Liver (tissue), 9 donors: ENCODE results near the gene SFT2D1. TPM values are rescaled to one million over a fixed set of nuclear protein-coding genes. Genes with fewer than 3 reads are reported as not detected.
A peak's percentile ranks its signal among the peaks of the same experiment; 100 is the strongest.
"Not testable (repeated sequence)": the region's sequence is repeated elsewhere in the genome, so short reads cannot be mapped to it uniquely, and the experiment has no call there.

Source experiments
- DNase-seq: peaks from one replicate; pipeline ENCODE4 v3.0.0-alpha.2; 2017; ENCODE audit warnings: low spot score
- H3K27ac ChIP-seq, 2 donors: one replicate each; pipeline ENCODE4 v1.7.0; 2013; ENCODE audit warnings: inconsistent platforms in 2 of 2, low read length in 2 of 2, control low read depth in 1 of 2, low read depth in 1 of 2, mild to moderate bottlenecking in 1 of 2
- H3K27me3 ChIP-seq, 4 donors: one replicate each; pipeline versions ENCODE4 v1.6.1 to v1.7.0; 2013; ENCODE audit warnings: low read length in 3 of 4, inconsistent platforms in 1 of 4, mild to moderate bottlenecking in 1 of 4, moderate library complexity in 1 of 4; ENCODE audit not compliant: control insufficient read depth in 4 of 4, insufficient read depth in 4 of 4
- H3K36me3 ChIP-seq, 4 donors: one replicate each; pipeline versions ENCODE4 v1.6.1 to v1.7.0; 2013; ENCODE audit warnings: low read length in 3 of 4, mild to moderate bottlenecking in 3 of 4, low read depth in 1 of 4, moderate library complexity in 1 of 4; ENCODE audit not compliant: control insufficient read depth in 4 of 4, insufficient read depth in 3 of 4
- H3K4me1 ChIP-seq, 4 donors: one replicate each; pipeline versions ENCODE4 v1.6.1 to v1.7.0; 2013; ENCODE audit warnings: low read length in 3 of 4, mild to moderate bottlenecking in 3 of 4, moderate library complexity in 1 of 4; ENCODE audit not compliant: control insufficient read depth in 4 of 4, insufficient read depth in 4 of 4
- H3K4me3 ChIP-seq, 3 donors: one replicate each; pipeline versions ENCODE4 v1.6.1 to v1.7.0; 2013; ENCODE audit warnings: low read length in 3 of 3, control low read depth in 1 of 3, low read depth in 1 of 3, mild to moderate bottlenecking in 1 of 3
- H3K9ac ChIP-seq, 2 donors: one replicate each; pipeline ENCODE4 v1.7.0; 2013; ENCODE audit warnings: low read length in 2 of 2, mild to moderate bottlenecking in 2 of 2, moderate library complexity in 2 of 2, control low read depth in 1 of 2, low read depth in 1 of 2
- H3K9me3 ChIP-seq, 4 donors: one replicate each; pipeline versions ENCODE4 v1.6.1 to v1.7.0; 2013; ENCODE audit warnings: low read length in 3 of 4; ENCODE audit not compliant: control insufficient read depth in 4 of 4
- FOXA1 ChIP-seq: IDR thresholded peaks from 2 replicates; pipeline ENCODE4 v1.6.1; 2016; ENCODE audit warnings: antibody characterized with exemption
- FOXA2 ChIP-seq: IDR thresholded peaks from 2 replicates; pipeline ENCODE4 v1.6.1; 2016; ENCODE audit warnings: antibody characterized with exemption
- GABPA ChIP-seq, 2 donors: IDR thresholded peaks in 1 of 2; conservative IDR thresholded peaks in 1 of 2; 2 replicates each; pipeline ENCODE4 v1.6.1; 2016; ENCODE audit warnings: antibody characterized with exemption in 2 of 2, mild to moderate bottlenecking in 1 of 2, moderate library complexity in 1 of 2
- HNF4A ChIP-seq, 2 donors: conservative IDR thresholded peaks; 2 replicates each; pipeline ENCODE4 v1.6.1; 2016; ENCODE audit warnings: antibody characterized with exemption in 2 of 2, mild to moderate bottlenecking in 2 of 2
- HNF4G ChIP-seq: IDR thresholded peaks from 2 replicates; pipeline ENCODE4 v1.6.1; 2016; ENCODE audit warnings: antibody characterized with exemption
- JUND ChIP-seq, 2 donors: IDR thresholded peaks; 2 replicates each; pipeline ENCODE4 v1.6.1; 2016; ENCODE audit warnings: antibody characterized with exemption in 2 of 2
- RAD21 ChIP-seq, 2 donors: IDR thresholded peaks; 2 replicates each; pipeline ENCODE4 v1.6.1; 2016; ENCODE audit warnings: antibody characterized with exemption in 2 of 2, mild to moderate bottlenecking in 2 of 2
- RXRA ChIP-seq, 2 donors: IDR thresholded peaks; 2 replicates each; pipeline ENCODE4 v1.6.1; 2017 to 2018; ENCODE audit warnings: antibody characterized with exemption in 2 of 2, mild to moderate bottlenecking in 1 of 2
- SP1 ChIP-seq: IDR thresholded peaks from 2 replicates; pipeline ENCODE4 v1.6.1; 2018; ENCODE audit warnings: antibody characterized with exemption, mild to moderate bottlenecking
- TAF1 ChIP-seq: conservative IDR thresholded peaks from 2 replicates; pipeline ENCODE4 v1.6.1; 2016; ENCODE audit warnings: antibody characterized with exemption, mild to moderate bottlenecking
- YY1 ChIP-seq: IDR thresholded peaks from 2 replicates; pipeline ENCODE4 v1.6.1; 2016; ENCODE audit warnings: antibody characterized with exemption, mild to moderate bottlenecking
- WGBS: extraction: QIAGEN DNeasy Blood & Tissue Kit; methylation state at CpG from one replicate; pipeline ENCODE4 v1.1.7; 2013; 5-methylcytosine and 5-hydroxymethylcytosine counted together
- polyA plus RNA-seq, 2 donors: library from polyadenylated mRNA; stranded (reverse) in 1 of 2; unstranded in 1 of 2; fragments of 200-250 nt in 1 of 2; fragments of >200 nt in 1 of 2; fragmentation: Nextera tagmentation in 1 of 2; extraction: Ambion mirVana in 1 of 2; gene quantifications; one replicate each; pipeline versions ENCODE4 v1.2.1 to v1.2.3, GENCODE V29; 2013 to 2015
- total RNA-seq, 2 donors: library from RNA; depleted of rRNA; stranded (reverse); fragments of >200 nt; gene quantifications; one replicate each; pipeline ENCODE4 v1.2.3, GENCODE V29; 2014
- TF ChIP-seq, protein P1 (sequence below): IDR thresholded peaks from 2 replicates; pipeline ENCODE4 v1.6.1; 2016; ENCODE audit warnings: antibody characterized with exemption
- TF ChIP-seq, protein P2 (sequence below): IDR thresholded peaks from 2 replicates; pipeline ENCODE4 v1.6.1; 2016; ENCODE audit warnings: antibody characterized with exemption, mild to moderate bottlenecking
- TF ChIP-seq, protein P3 (sequence below): fragments of 150-350 bp; IDR thresholded peaks from 2 replicates; pipeline ENCODE4 v1.5.1; 2017; ENCODE audit warnings: improper control_type of control experiment, low read depth, low read length; ENCODE audit not compliant: missing input control
- TF ChIP-seq, protein P4 (sequence below): IDR thresholded peaks from 2 replicates; pipeline ENCODE4 v1.6.1; 2016; ENCODE audit warnings: antibody characterized with exemption
- donor health status: healthy.
- donor health status: healthy.
- donor health status: healthy.
- donor health status: healthy.
- donor health status: healthy.

SFT2D1 gene
- total and polyA plus RNA-seq, 4 donors = 9.5 to 16.6 (median 15.2) TPM

DNA sequence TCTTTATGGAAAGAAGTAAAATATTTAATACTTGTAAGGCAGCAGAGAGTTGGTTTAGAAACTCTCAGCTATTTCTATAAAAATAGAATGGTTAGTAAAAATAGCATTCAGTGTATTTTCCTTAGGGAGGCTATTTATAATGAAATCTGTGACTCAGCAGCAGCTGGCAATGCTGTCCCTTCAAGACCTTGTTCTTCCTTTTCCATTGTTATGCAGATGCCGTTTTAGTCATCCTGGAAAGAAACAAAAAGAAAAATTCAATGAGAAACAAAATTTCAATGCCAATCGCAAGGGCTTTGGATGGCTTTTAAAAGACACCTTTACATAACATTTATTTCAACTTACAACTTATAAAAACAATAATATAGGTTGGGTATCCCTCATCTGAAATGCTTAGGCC lies 22.9 kb upstream of the SFT2D1 start:
- peaks cover 11 to 24% (median 20%) of the 10 kb centered on the region in 4 donors for H3K36me3 ChIP-seq
- H3K9me3 ChIP-seq = no peaks in the 10 kb centered on the region
- no peak overlapping the region for H3K27ac ChIP-seq
- H3K4me3 ChIP-seq = no peak overlapping the region
- H3K27me3 ChIP-seq = no peaks in the 10 kb centered on the region
- DNase-seq = no peak
- peaks cover 12 to 35% (median 24%) of the 10 kb centered on the region in 4 donors for H3K4me1 ChIP-seq
- H3K9ac ChIP-seq = no peak overlapping the region
- WGBS = 72% methylated on average over 2 of the region's 2 CpGs
- TF ChIP-seq GABPA (IDR thresholded peaks at IDR 0.05 in 1 of 2, conservative IDR thresholded peaks at IDR 0.05 in 1 of 2) = no peak

DNA sequence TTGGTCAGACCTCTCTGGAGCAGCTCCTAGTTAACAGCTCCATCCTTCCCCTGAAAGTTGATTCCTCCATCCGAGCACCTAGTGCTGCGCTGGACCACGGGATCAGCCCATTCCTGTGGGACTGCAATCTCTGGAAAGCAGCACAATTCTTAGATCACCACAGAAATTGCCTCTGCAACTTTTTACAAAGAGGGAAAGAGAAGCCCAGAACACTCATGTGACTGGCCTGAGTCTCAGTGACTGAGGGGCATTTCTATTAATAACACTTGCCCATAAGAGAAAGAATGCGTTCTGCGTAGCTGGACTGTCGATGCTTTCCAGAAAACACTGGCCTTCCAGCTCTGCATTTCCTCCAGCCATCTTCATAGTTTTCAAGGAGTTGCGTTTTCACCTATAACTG lies 22.1 kb upstream of the SFT2D1 start:
- TF ChIP-seq FOXA2 = no peak
- TF ChIP-seq RXRA (IDR thresholded peaks at IDR 0.05) = no peak
- TF ChIP-seq TAF1 = no peak
- no peak for TF ChIP-seq RAD21 (IDR thresholded peaks at IDR 0.05)
- no peak for TF ChIP-seq JUND (IDR thresholded peaks at IDR 0.05)
- TF ChIP-seq, protein P1, sequence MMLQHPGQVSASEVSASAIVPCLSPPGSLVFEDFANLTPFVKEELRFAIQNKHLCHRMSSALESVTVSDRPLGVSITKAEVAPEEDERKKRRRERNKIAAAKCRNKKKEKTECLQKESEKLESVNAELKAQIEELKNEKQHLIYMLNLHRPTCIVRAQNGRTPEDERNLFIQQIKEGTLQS = no peak
- no peak for TF ChIP-seq HNF4G
- no peak for TF ChIP-seq FOXA1
- no peak for TF ChIP-seq HNF4A (conservative IDR thresholded peaks at IDR 0.05)
- no peak for TF ChIP-seq SP1
- TF ChIP-seq, protein P2, sequence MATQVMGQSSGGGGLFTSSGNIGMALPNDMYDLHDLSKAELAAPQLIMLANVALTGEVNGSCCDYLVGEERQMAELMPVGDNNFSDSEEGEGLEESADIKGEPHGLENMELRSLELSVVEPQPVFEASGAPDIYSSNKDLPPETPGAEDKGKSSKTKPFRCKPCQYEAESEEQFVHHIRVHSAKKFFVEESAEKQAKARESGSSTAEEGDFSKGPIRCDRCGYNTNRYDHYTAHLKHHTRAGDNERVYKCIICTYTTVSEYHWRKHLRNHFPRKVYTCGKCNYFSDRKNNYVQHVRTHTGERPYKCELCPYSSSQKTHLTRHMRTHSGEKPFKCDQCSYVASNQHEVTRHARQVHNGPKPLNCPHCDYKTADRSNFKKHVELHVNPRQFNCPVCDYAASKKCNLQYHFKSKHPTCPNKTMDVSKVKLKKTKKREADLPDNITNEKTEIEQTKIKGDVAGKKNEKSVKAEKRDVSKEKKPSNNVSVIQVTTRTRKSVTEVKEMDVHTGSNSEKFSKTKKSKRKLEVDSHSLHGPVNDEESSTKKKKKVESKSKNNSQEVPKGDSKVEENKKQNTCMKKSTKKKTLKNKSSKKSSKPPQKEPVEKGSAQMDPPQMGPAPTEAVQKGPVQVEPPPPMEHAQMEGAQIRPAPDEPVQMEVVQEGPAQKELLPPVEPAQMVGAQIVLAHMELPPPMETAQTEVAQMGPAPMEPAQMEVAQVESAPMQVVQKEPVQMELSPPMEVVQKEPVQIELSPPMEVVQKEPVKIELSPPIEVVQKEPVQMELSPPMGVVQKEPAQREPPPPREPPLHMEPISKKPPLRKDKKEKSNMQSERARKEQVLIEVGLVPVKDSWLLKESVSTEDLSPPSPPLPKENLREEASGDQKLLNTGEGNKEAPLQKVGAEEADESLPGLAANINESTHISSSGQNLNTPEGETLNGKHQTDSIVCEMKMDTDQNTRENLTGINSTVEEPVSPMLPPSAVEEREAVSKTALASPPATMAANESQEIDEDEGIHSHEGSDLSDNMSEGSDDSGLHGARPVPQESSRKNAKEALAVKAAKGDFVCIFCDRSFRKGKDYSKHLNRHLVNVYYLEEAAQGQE = no peak
- H3K9ac ChIP-seq = no peak overlapping the region
- peaks cover 11 to 24% (median 20%) of the 10 kb centered on the region in 4 donors for H3K36me3 ChIP-seq
- no peaks in the 10 kb centered on the region for H3K9me3 ChIP-seq
- WGBS = 90% methylated on average over 7 of the region's 7 CpGs
- H3K4me1 ChIP-seq = peaks cover 12 to 36% (median 25%) of the 10 kb centered on the region in 4 donors
- H3K27me3 ChIP-seq = no peaks in the 10 kb centered on the region
- no peak overlapping the region for H3K27ac ChIP-seq
- H3K4me3 ChIP-seq = no peak overlapping the region
- no peak for DNase-seq

DNA sequence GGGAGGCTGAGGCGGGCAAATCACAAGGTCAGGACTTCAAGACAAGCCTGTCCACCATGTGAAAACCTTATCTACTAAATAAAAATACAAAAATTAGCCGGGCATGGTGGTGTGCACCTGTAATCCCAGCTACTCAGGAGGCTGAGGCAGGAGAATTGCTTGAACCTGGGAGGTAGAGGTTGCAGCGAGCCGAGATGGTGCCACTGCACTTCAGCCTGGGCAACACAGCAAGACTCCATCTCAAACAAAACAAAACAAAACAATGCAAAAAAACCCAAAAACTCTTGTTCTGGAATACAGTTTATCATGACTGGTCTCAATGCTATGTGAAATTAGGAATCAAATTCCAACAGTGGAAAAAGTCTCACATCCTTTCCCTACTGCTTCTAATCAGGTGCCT lies 20.1 kb upstream of the SFT2D1 start:
- H3K9me3 ChIP-seq, H3K4me3 ChIP-seq, H3K27ac ChIP-seq, H3K27me3 ChIP-seq, H3K9ac ChIP-seq, DNase-seq: not testable (repeated sequence)
- Histone ChIP-seq H3K36me3 (peaks cover 8 to 24% (median 20%) of the 10 kb centered on the region in 4 donors), H3K4me1 (peaks cover 12 to 32% (median 22%) of the 10 kb centered on the region in 4 donors)
- 96% methylated on average over 4 of the region's 4 CpGs for WGBS

DNA sequence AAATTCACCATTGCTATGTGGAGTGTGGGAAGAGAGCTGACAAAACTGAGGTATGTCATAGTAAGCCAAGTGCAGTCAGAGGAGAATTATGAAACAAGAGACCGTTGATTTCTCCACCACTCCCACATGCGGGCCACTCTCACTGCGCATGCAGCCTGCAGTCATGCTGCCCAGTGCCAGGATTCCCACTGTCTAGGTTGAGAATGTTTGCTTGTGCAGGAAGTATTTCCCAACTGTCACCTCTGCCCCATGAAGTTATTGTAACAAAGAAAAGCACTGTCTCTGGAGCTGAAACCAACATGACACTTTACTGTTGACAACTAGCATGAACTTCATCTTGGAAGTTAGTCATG lies 18.7 kb upstream of the SFT2D1 start:
- H3K9ac ChIP-seq = no peak overlapping the region
- peak; percentile 45 for DNase-seq
- no peaks in the 10 kb centered on the region for H3K9me3 ChIP-seq
- H3K36me3 ChIP-seq = peaks cover 4 to 21% (median 17%) of the 10 kb centered on the region in 4 donors
- H3K27ac ChIP-seq = peak overlapping the region; percentile 87 to 91
- H3K27me3 ChIP-seq = no peaks in the 10 kb centered on the region
- no peak overlapping the region for H3K4me3 ChIP-seq
- WGBS = 20% methylated on average over 3 of the region's 3 CpGs
- H3K4me1 ChIP-seq = peaks cover 9 to 27% (median 17%) of the 10 kb centered on the region in 4 donors
- TF ChIP-seq FOXA2 (peak; percentile 92), SP1 (peak; percentile 90), YY1 (peak; percentile 86), JUND (IDR thresholded peaks at IDR 0.05) (peak; percentile 75 to 90)
- TF ChIP-seq, protein P3, sequence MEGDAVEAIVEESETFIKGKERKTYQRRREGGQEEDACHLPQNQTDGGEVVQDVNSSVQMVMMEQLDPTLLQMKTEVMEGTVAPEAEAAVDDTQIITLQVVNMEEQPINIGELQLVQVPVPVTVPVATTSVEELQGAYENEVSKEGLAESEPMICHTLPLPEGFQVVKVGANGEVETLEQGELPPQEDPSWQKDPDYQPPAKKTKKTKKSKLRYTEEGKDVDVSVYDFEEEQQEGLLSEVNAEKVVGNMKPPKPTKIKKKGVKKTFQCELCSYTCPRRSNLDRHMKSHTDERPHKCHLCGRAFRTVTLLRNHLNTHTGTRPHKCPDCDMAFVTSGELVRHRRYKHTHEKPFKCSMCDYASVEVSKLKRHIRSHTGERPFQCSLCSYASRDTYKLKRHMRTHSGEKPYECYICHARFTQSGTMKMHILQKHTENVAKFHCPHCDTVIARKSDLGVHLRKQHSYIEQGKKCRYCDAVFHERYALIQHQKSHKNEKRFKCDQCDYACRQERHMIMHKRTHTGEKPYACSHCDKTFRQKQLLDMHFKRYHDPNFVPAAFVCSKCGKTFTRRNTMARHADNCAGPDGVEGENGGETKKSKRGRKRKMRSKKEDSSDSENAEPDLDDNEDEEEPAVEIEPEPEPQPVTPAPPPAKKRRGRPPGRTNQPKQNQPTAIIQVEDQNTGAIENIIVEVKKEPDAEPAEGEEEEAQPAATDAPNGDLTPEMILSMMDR = no peak
- TF ChIP-seq, protein P4, sequence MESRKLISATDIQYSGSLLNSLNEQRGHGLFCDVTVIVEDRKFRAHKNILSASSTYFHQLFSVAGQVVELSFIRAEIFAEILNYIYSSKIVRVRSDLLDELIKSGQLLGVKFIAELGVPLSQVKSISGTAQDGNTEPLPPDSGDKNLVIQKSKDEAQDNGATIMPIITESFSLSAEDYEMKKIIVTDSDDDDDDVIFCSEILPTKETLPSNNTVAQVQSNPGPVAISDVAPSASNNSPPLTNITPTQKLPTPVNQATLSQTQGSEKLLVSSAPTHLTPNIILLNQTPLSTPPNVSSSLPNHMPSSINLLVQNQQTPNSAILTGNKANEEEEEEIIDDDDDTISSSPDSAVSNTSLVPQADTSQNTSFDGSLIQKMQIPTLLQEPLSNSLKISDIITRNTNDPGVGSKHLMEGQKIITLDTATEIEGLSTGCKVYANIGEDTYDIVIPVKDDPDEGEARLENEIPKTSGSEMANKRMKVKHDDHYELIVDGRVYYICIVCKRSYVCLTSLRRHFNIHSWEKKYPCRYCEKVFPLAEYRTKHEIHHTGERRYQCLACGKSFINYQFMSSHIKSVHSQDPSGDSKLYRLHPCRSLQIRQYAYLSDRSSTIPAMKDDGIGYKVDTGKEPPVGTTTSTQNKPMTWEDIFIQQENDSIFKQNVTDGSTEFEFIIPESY = peak; percentile 94
